ENCODE measurements around the gene ASTN2.

The ASTN2 gene

GRCh38 chr9:116382053-116382452 is 1032.8 kb downstream of the ASTN2 start:
- Histone ChIP-seq H3K4me1 (ENCODE audit: control insufficient read depth in 1 of 2, insufficient read depth in 2 of 2, low read length in 2 of 2) (peaks cover 0 to 4% of the 10 kb centered on the region in 2 donors), H3K27ac (ENCODE audit: low read length) (no peak overlapping the region), H3K27me3 (ENCODE audit: low read depth, low read length) (no peaks in the 10 kb centered on the region), H3K36me3 (ENCODE audit: control insufficient read depth in 1 of 2, insufficient read depth in 2 of 2, low read length in 2 of 2) (no peaks in the 10 kb centered on the region), H3K4me3 (ENCODE audit: low read depth in 1 of 2, low read length in 2 of 2) (no peak overlapping the region), H3K9me3 (ENCODE audit: control insufficient read depth in 1 of 2, low read length in 2 of 2) (no peaks in the 10 kb centered on the region)

GRCh38 chr9:116381350-116381749 is 1033.5 kb downstream of the ASTN2 start:
- no peaks in the 10 kb centered on the region for H3K27me3 ChIP-seq (ENCODE audit: low read depth, low read length)
- peaks cover 0 to 4% of the 10 kb centered on the region in 2 donors for H3K4me1 ChIP-seq (ENCODE audit: control insufficient read depth in 1 of 2, insufficient read depth in 2 of 2, low read length in 2 of 2)
- H3K36me3 ChIP-seq (ENCODE audit: control insufficient read depth in 1 of 2, insufficient read depth in 2 of 2, low read length in 2 of 2), result no peaks in the 10 kb centered on the region
- no peak overlapping the region for H3K4me3 ChIP-seq (ENCODE audit: low read depth in 1 of 2, low read length in 2 of 2)
- no peak overlapping the region for H3K27ac ChIP-seq (ENCODE audit: low read length)
- no peaks in the 10 kb centered on the region for H3K9me3 ChIP-seq (ENCODE audit: control insufficient read depth in 1 of 2, low read length in 2 of 2)

- Histone ChIP-seq H3K36me3 (ENCODE audit: control insufficient read depth in 1 of 2, insufficient read depth in 2 of 2, low read length in 2 of 2) (no peaks in the 10 kb centered on the region), H3K4me3 (ENCODE audit: low read depth in 1 of 2, low read length in 2 of 2) (no peak overlapping the region), H3K27ac (ENCODE audit: low read length) (no peak overlapping the region), H3K27me3 (ENCODE audit: low read depth, low read length) (no peaks in the 10 kb centered on the region), H3K4me1 (ENCODE audit: control insufficient read depth in 1 of 2, insufficient read depth in 2 of 2, low read length in 2 of 2) (peaks cover 0 to 4% of the 10 kb centered on the region in 2 donors), H3K9me3 (ENCODE audit: control insufficient read depth in 1 of 2, low read length in 2 of 2) (no peaks in the 10 kb centered on the region)
Observed at GRCh38 chr9:116380496-116380995, 1034.3 kb downstream of the ASTN2 start.

GRCh38 chr9:116379821-116380220 is 1035.0 kb downstream of the ASTN2 start:
- peaks cover 0 to 4% of the 10 kb centered on the region in 2 donors for H3K4me1 ChIP-seq (ENCODE audit: control insufficient read depth in 1 of 2, insufficient read depth in 2 of 2, low read length in 2 of 2)
- no peaks in the 10 kb centered on the region for H3K27me3 ChIP-seq (ENCODE audit: low read depth, low read length)
- no peak overlapping the region for H3K27ac ChIP-seq (ENCODE audit: low read length)
- no peaks in the 10 kb centered on the region for H3K36me3 ChIP-seq (ENCODE audit: control insufficient read depth in 1 of 2, insufficient read depth in 2 of 2, low read length in 2 of 2)
- no peak overlapping the region for H3K4me3 ChIP-seq (ENCODE audit: low read depth in 1 of 2, low read length in 2 of 2)
- no peaks in the 10 kb centered on the region for H3K9me3 ChIP-seq (ENCODE audit: control insufficient read depth in 1 of 2, low read length in 2 of 2)

GRCh38 chr9:116378873-116379272 is 1036.0 kb downstream of the ASTN2 start:
- Histone ChIP-seq H3K4me3 (ENCODE audit: low read depth in 1 of 2, low read length in 2 of 2) (no peak overlapping the region), H3K4me1 (ENCODE audit: control insufficient read depth in 1 of 2, insufficient read depth in 2 of 2, low read length in 2 of 2) (peaks cover 0 to 4% of the 10 kb centered on the region in 2 donors)

GRCh38 chr9:116377179-116377798 is 1037.6 kb downstream of the ASTN2 start:
- H3K4me3 ChIP-seq (ENCODE audit: low read depth in 1 of 2, low read length in 2 of 2), result no peak overlapping the region
- peaks cover 0 to 8% of the 10 kb centered on the region in 2 donors for H3K36me3 ChIP-seq (ENCODE audit: control insufficient read depth in 1 of 2, insufficient read depth in 2 of 2, low read length in 2 of 2)
- no peak overlapping the region for H3K27ac ChIP-seq (ENCODE audit: low read length)
- peaks cover 0 to 4% of the 10 kb centered on the region in 2 donors for H3K4me1 ChIP-seq (ENCODE audit: control insufficient read depth in 1 of 2, insufficient read depth in 2 of 2, low read length in 2 of 2)
- H3K27me3 ChIP-seq (ENCODE audit: low read depth, low read length), result no peaks in the 10 kb centered on the region
- H3K9me3 ChIP-seq (ENCODE audit: control insufficient read depth in 1 of 2, low read length in 2 of 2), result no peaks in the 10 kb centered on the region

More at GRCh38 chr9:116378873-116379272, 1036.0 kb downstream of the ASTN2 start:
- Histone ChIP-seq H3K27me3 (ENCODE audit: low read depth, low read length) (no peaks in the 10 kb centered on the region), H3K9me3 (ENCODE audit: control insufficient read depth in 1 of 2, low read length in 2 of 2) (no peaks in the 10 kb centered on the region), H3K36me3 (ENCODE audit: control insufficient read depth in 1 of 2, insufficient read depth in 2 of 2, low read length in 2 of 2) (peaks cover 0 to 8% of the 10 kb centered on the region in 2 donors), H3K27ac (ENCODE audit: low read length) (no peak overlapping the region)
